Lower leg skin (tissue), 4 donors: ENCODE measurements around the gene P2RX1. TPM values are rescaled to one million over a fixed set of nuclear protein-coding genes. Genes with fewer than 3 reads are reported as not detected.

Source experiments
- DNase-seq, 2 donors: peaks; one replicate each; pipeline ENCODE4 v3.0.0-alpha.2; 2019; ENCODE audit warnings: low spot score in 2 of 2
- H3K4me3 ChIP-seq: fragments of 200-600 bp; sonication (generic); 2 replicates; pipeline ENCODE4 v1.5.1; 2017; ENCODE audit warnings: mild to moderate bottlenecking, low read depth; ENCODE audit not compliant: poor library complexity, severe bottlenecking
- CTCF ChIP-seq, 3 donors: fragments of 450-650 bp; IDR thresholded peaks; one replicate each; pipeline ENCODE4 v1.5.1; 2016; ENCODE audit warnings: antibody characterized with exemption in 3 of 3, mild to moderate bottlenecking in 3 of 3, moderate library complexity in 2 of 3
- POLR2A ChIP-seq, 2 donors: fragments of 450-650 bp; IDR thresholded peaks; one replicate each; pipeline ENCODE4 v1.6.1; 2016 to 2017; ENCODE audit warnings: antibody characterized with exemption in 2 of 2, mild to moderate bottlenecking in 1 of 2, moderate library complexity in 1 of 2
- WGBS, 2 donors: methylation state at CpG; one replicate each; pipeline ENCODE4 v1.1.5; 2018; 5-methylcytosine and 5-hydroxymethylcytosine counted together
- intact Hi-C: fragments of 100-400 bp; cut with DNase I; formaldehyde crosslinking; loops from one replicate; pipeline ENCODE4 v1.15.0; 2023; ENCODE audit warnings: low total_unique reads
- total RNA-seq, 4 donors: library from RNA; depleted of rRNA; stranded (reverse); fragments of >200 nt; gene quantifications; one replicate each; pipeline ENCODE4 v1.1.0, GENCODE V29; 2016

The P2RX1 gene
- total RNA-seq, 4 donors from 2014 or later, result 0.56 to 5.0 (median 1.0) TPM

DNA sequence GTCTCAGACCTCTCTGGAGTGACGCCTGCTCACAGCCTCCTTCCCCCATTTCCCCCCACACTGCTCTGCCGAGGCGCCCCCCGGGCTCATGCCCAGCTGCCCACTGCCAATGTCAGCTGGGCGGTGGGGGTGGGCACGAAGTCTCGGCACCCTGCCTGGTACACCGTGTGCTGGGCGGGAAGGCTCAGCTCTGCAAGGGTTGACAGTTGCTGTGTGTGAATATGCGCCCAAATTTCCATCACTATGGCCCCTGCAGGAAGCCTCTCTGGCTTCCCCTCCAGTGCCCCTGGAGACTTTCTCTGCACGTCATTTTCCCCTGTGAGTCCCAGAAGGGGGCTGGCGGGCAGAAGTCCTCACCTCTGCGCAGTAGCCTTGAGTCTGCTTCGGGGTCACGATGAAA lies 11.8 kb downstream of the P2RX1 start:
- WGBS, 2 donors, result 78 to 95% methylated on average over 10 to 15 of the region's 15 CpGs
- TF ChIP-seq POLR2A (IDR thresholded peaks at IDR 0.05) (no peak), CTCF (IDR thresholded peaks at IDR 0.05) (no peak)
- H3K4me3 ChIP-seq, result no peak overlapping the region
- intact Hi-C loops, result no loop called here
- no peak for DNase-seq

GRCh38 chr17:3903881-3904290 lies 12.4 kb downstream of the P2RX1 start:
- no peak for TF ChIP-seq POLR2A (IDR thresholded peaks at IDR 0.05)
- TF ChIP-seq CTCF (IDR thresholded peaks at IDR 0.05), result no peak
- H3K4me3 ChIP-seq, result no peak overlapping the region
- DNase-seq, result no peak
- WGBS, 2 donors, result 79 to 81% methylated on average over 21 of the region's 21 CpGs
- intact Hi-C loops, result no loop called here

DNA sequence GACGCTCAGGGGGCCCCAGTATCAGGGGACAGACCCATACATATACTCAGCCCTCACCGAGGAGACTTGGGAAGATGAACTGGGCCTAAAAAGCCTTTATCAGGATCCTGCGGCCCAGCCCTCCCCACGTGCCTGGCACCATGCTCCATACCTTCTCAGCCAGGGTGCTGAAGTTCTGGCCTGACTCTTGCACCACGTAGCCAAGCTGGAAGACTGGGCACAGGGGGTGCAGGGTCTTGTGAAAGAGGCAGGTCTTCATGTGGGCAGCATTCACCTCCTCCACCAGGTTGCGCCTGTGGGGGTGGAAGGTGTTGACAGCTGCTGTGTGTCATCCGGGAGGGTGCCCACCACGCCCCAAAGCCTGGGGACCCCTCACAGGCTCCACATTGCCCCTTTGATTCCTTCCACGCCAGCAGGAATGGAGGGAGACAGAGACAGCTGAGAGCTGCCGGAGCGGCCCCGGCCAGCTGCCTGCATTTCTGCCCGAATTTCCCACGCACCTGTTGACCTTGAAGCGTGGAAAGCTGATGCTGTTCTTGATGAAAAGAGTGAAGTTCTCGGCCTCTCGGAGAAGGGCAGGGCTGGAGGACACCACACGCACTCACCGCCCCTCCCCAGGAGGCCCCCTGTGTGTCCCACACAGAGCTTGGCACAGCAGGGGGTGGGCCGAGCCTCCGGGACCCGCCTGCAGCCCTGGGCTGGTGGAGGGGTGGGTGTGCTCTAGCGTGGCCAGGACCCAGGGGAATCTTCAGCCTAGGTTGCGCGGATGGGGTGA lies 13.0 kb downstream of the P2RX1 start:
- no peak overlapping the region for H3K4me3 ChIP-seq
- intact Hi-C loops, result no loop called here
- DNase-seq, result no peak
- 87 to 90% methylated on average over 20 to 25 of the region's 25 CpGs for WGBS, 2 donors
- TF ChIP-seq CTCF (IDR thresholded peaks at IDR 0.05) (no peak), POLR2A (IDR thresholded peaks at IDR 0.05) (no peak)

DNA sequence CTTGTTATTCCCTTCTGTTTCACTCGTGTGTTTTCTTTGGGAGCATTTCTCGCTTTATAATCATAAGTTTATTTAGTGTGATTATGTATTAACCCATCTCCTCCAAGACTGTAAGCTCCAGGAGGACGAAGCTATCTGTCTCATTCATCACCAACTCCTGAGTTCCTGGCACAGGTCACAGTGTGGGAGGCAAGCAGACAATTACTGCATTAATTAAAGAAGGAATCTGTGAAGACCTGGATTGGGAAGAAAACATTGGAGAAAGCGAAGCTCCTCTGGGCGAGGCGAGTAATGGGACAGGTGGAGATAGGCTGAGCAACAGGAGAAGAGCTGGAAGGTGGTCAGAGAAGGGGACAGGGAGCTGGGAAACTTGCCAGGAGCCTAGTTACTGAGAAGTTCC lies 15.6 kb downstream of the P2RX1 start:
- no peak overlapping the region for H3K4me3 ChIP-seq
- DNase-seq, result no peak
- intact Hi-C loops, result no loop called here
- TF ChIP-seq POLR2A (IDR thresholded peaks at IDR 0.05), result no peak
- no peak for TF ChIP-seq CTCF (IDR thresholded peaks at IDR 0.05)
- WGBS, 2 donors, result 60 to 63% methylated on average over 6 of the region's 6 CpGs

GRCh38 chr17:3897731-3898130 lies 18.5 kb downstream of the P2RX1 start:
- TF ChIP-seq POLR2A (IDR thresholded peaks at IDR 0.05) (no peak), CTCF (IDR thresholded peaks at IDR 0.05) (no peak)
- whole genome bisulfite sequencing, 2 donors, result 91 to 95% methylated on average over 8 to 12 of the region's 12 CpGs
- intact Hi-C loops, result no loop called here
- DNase-seq, result no peak
- no peak overlapping the region for H3K4me3 ChIP-seq

GRCh38 chr17:3896968-3897235 lies 19.4 kb downstream of the P2RX1 start:
- TF ChIP-seq CTCF (IDR thresholded peaks at IDR 0.05), result no peak
- TF ChIP-seq POLR2A (IDR thresholded peaks at IDR 0.05), result no peak
- H3K4me3 ChIP-seq, result no peak overlapping the region
- 82 to 87% methylated on average over 6 of the region's 6 CpGs for WGBS, 2 donors
- intact Hi-C loops, result no loop called here
- DNase-seq, result no peak
